OCI-LY3 (cell line): ENCODE data around the gene HLA-C.

Experiments
- CTCF ChIP-seq: fragments of 200-600, 300-600 bp; sonication (generic); IDR thresholded peaks from 2 replicates; pipeline ENCODE4 v1.5.1; 2014; ENCODE audit warnings: antibody characterized with exemption, low read length, low read depth
- EZH2phosphoT487 ChIP-seq: fragments of 200-600 bp; shearing (Covaris generic); IDR thresholded peaks from 2 replicates; pipeline ENCODE4 v1.6.1; 2018; ENCODE audit warnings: antibody characterized with exemption, mixed run types, low read depth

- TF ChIP-seq CTCF, result no peak
- no peak for TF ChIP-seq EZH2phosphoT487
Measured at GRCh38 chr6:31309641-31310040, 37.7 kb upstream of the HLA-C start.
